DOHH2 (cell line): ENCODE data around the gene RASAL2.

Experiments used
- H3F3A ChIP-seq: fragments of 200-600 bp; sonication (generic), shearing (Covaris generic); 2 replicates; pipeline ENCODE4 v1.6.0; 2016; ENCODE audit warnings: antibody characterized with exemption, mild to moderate bottlenecking; ENCODE audit not compliant: control insufficient read depth, insufficient read depth
- H3K27ac ChIP-seq: fragments of 200-600 bp; sonication (generic); 2 replicates; pipeline ENCODE4 v1.5.1; 2014; ENCODE audit warnings: low read depth, mild to moderate bottlenecking, low read length, moderate library complexity
- H3K27me3 ChIP-seq: fragments of 200-600 bp; sonication (generic); 2 replicates; pipeline ENCODE4 v1.6.1; 2014; ENCODE audit warnings: mild to moderate bottlenecking, low read length, mixed read lengths; ENCODE audit not compliant: control insufficient read depth
- H3K36me3 ChIP-seq: fragments of 200-600 bp; sonication (generic); 2 replicates; pipeline ENCODE4 v1.6.1; 2014; ENCODE audit warnings: mild to moderate bottlenecking, low read length, moderate library complexity, mixed read lengths; ENCODE audit not compliant: control insufficient read depth
- H3K4me1 ChIP-seq: fragments of 200-600 bp; sonication (generic); 2 replicates; pipeline ENCODE4 v1.6.1; 2014; ENCODE audit warnings: mild to moderate bottlenecking, low read length, mixed read lengths; ENCODE audit not compliant: control insufficient read depth
- H3K4me2 ChIP-seq: fragments of 200-600 bp; sonication (generic); 2 replicates; pipeline ENCODE4 v1.6.0; 2014; ENCODE audit warnings: mild to moderate bottlenecking, low read length, moderate library complexity
- H3K4me3 ChIP-seq: fragments of 200-600 bp; sonication (generic); 2 replicates; pipeline ENCODE4 v1.5.1; 2014; ENCODE audit warnings: mild to moderate bottlenecking, low read length, mixed read lengths
- H3K79me2 ChIP-seq: fragments of 200-600 bp; sonication (generic); 2 replicates; pipeline ENCODE4 v1.6.1; 2014; ENCODE audit warnings: mild to moderate bottlenecking, low read length, mixed read lengths; ENCODE audit not compliant: control insufficient read depth
- H3K9me2 ChIP-seq: fragments of 200-600 bp; sonication (generic); replicated peaks from 2 replicates; pipeline ENCODE4 v1.6.1; 2014; ENCODE audit warnings: mild to moderate bottlenecking, low read length, mixed read lengths; ENCODE audit not compliant: control insufficient read depth
- H3K9me3 ChIP-seq: fragments of 200-600 bp; sonication (generic); 2 replicates; pipeline ENCODE4 v1.6.1; 2014; ENCODE audit warnings: antibody characterized with exemption, low read length, mixed read lengths; ENCODE audit not compliant: control insufficient read depth, insufficient read depth
- H4K20me1 ChIP-seq: fragments of 200-600 bp; sonication (generic); 2 replicates; pipeline ENCODE4 v1.6.0; 2014; ENCODE audit warnings: low read depth, mild to moderate bottlenecking, antibody characterized with exemption, low read length, moderate library complexity; ENCODE audit not compliant: control insufficient read depth, insufficient read depth
- CTCF ChIP-seq: fragments of 200-600 bp; sonication (generic); IDR thresholded peaks from one replicate; pipeline ENCODE4 v1.5.1; 2014; ENCODE audit warnings: antibody characterized with exemption, mild to moderate bottlenecking, low read depth, low read length; ENCODE audit not compliant: poor library complexity, severe bottlenecking
- EZH2phosphoT487 ChIP-seq: fragments of 200-600 bp; sonication (generic); IDR thresholded peaks from 2 replicates; pipeline ENCODE4 v1.6.1; 2017; ENCODE audit warnings: borderline replicate concordance, mild to moderate bottlenecking, antibody characterized with exemption, low read length, moderate library complexity, mixed read lengths

RASAL2 gene

GRCh38 chr1:178057141-178057765 is 36.7 kb upstream of the RASAL2 start:
- Histone ChIP-seq H3K9me2 (no peaks in the 10 kb centered on the region), H3K4me1 (no peaks in the 10 kb centered on the region), H3K4me3 (no peak overlapping the region), H3K36me3 (no peaks in the 10 kb centered on the region), H4K20me1 (no peaks in the 10 kb centered on the region), H3K9me3 (no peaks in the 10 kb centered on the region), H3K27ac (no peak overlapping the region), H3K27me3 (no peaks in the 10 kb centered on the region), H3K4me2 (no peak overlapping the region), H3K79me2 (no peaks in the 10 kb centered on the region), H3F3A (no peaks in the 10 kb centered on the region)
- TF ChIP-seq CTCF (no peak), EZH2phosphoT487 (no peak)

GRCh38 chr1:178057912-178058534 is 35.9 kb upstream of the RASAL2 start:
- no peaks in the 10 kb centered on the region for H3K36me3 ChIP-seq
- no peak overlapping the region for H3K27ac ChIP-seq
- H3F3A ChIP-seq, result no peaks in the 10 kb centered on the region
- H3K79me2 ChIP-seq, result no peaks in the 10 kb centered on the region
- H3K27me3 ChIP-seq, result no peaks in the 10 kb centered on the region
- H3K4me3 ChIP-seq, result no peak overlapping the region
- H4K20me1 ChIP-seq, result no peaks in the 10 kb centered on the region
- H3K9me2 ChIP-seq, result no peaks in the 10 kb centered on the region
- no peaks in the 10 kb centered on the region for H3K9me3 ChIP-seq
- TF ChIP-seq EZH2phosphoT487 (no peak), CTCF (no peak)
- no peaks in the 10 kb centered on the region for H3K4me1 ChIP-seq
- no peak overlapping the region for H3K4me2 ChIP-seq

- TF ChIP-seq CTCF, result no peak
- Histone ChIP-seq H3K4me3 (no peak overlapping the region), H3K9me2 (no peaks in the 10 kb centered on the region), H3K27me3 (no peaks in the 10 kb centered on the region), H3F3A (no peaks in the 10 kb centered on the region), H3K79me2 (no peaks in the 10 kb centered on the region), H3K4me1 (no peaks in the 10 kb centered on the region), H4K20me1 (no peaks in the 10 kb centered on the region), H3K9me3 (no peaks in the 10 kb centered on the region), H3K27ac (no peak overlapping the region), H3K4me2 (no peak overlapping the region), H3K36me3 (no peaks in the 10 kb centered on the region)
Measured at GRCh38 chr1:178060789-178061556, 32.9 kb upstream of the RASAL2 start.
